ENCODE measurements around the gene ARHGAP8. TPM values are rescaled to one million over a fixed set of nuclear protein-coding genes. Genes with fewer than 3 reads are reported as not detected.

ARHGAP8 gene
- total RNA-seq, 1 donor from 2014 or later = 0.25 TPM

GRCh38 chr22:44893731-44894080 is 141.3 kb downstream of the ARHGAP8 start:
- H3K4me3 Mint-ChIP-seq (ENCODE audit: unreplicated experiment) = no peak overlapping the region

GRCh38 chr22:44894321-44894720 is 141.9 kb downstream of the ARHGAP8 start:
- TF ChIP-seq CTCF (IDR thresholded peaks at IDR 0.05) = no peak
- H3K27me3 Mint-ChIP-seq (ENCODE audit: low read depth) = no peaks in the 10 kb centered on the region
- H3K27ac Mint-ChIP-seq (ENCODE audit: unreplicated experiment) = no peak overlapping the region
- DNase-seq (ENCODE audit: low spot score) = no peak
- H3K9me3 Mint-ChIP-seq (ENCODE audit: low read depth) = no peaks in the 10 kb centered on the region
- H3K36me3 Mint-ChIP-seq (ENCODE audit: low read depth) = no peaks in the 10 kb centered on the region
- no peaks in the 10 kb centered on the region for H3K4me1 Mint-ChIP-seq (ENCODE audit: low read depth)
- H3K4me3 Mint-ChIP-seq (ENCODE audit: unreplicated experiment) = no peak overlapping the region

More at GRCh38 chr22:44893731-44894080, 141.3 kb downstream of the ARHGAP8 start:
- Mint-ChIP-seq H3K9me3 (ENCODE audit: low read depth) (no peaks in the 10 kb centered on the region), H3K36me3 (ENCODE audit: low read depth) (no peaks in the 10 kb centered on the region), H3K27ac (ENCODE audit: unreplicated experiment) (no peak overlapping the region), H3K27me3 (ENCODE audit: low read depth) (no peaks in the 10 kb centered on the region), H3K4me1 (ENCODE audit: low read depth) (no peaks in the 10 kb centered on the region)
- no peak for DNase-seq (ENCODE audit: low spot score)
- TF ChIP-seq CTCF (IDR thresholded peaks at IDR 0.05) = no peak

GRCh38 chr22:44894782-44895181 is 142.4 kb downstream of the ARHGAP8 start:
- TF ChIP-seq CTCF (IDR thresholded peaks at IDR 0.05) = no peak

GRCh38 chr22:44895296-44896055 is 143.1 kb downstream of the ARHGAP8 start:
- no peak for DNase-seq (ENCODE audit: low spot score)
- Mint-ChIP-seq H3K4me3 (ENCODE audit: unreplicated experiment) (no peak overlapping the region), H3K9me3 (ENCODE audit: low read depth) (peaks cover 5% of the 10 kb centered on the region), H3K27me3 (ENCODE audit: low read depth) (no peaks in the 10 kb centered on the region), H3K36me3 (ENCODE audit: low read depth) (no peaks in the 10 kb centered on the region), H3K4me1 (ENCODE audit: low read depth) (no peaks in the 10 kb centered on the region), H3K27ac (ENCODE audit: unreplicated experiment) (no peak overlapping the region)
- TF ChIP-seq CTCF (IDR thresholded peaks at IDR 0.05) = no peak

More at GRCh38 chr22:44894782-44895181, 142.4 kb downstream of the ARHGAP8 start:
- H3K27ac Mint-ChIP-seq (ENCODE audit: unreplicated experiment) = no peak overlapping the region
- no peak for DNase-seq (ENCODE audit: low spot score)
- peaks cover under 1% of the 10 kb centered on the region for H3K9me3 Mint-ChIP-seq (ENCODE audit: low read depth)
- H3K27me3 Mint-ChIP-seq (ENCODE audit: low read depth) = no peaks in the 10 kb centered on the region
- H3K4me1 Mint-ChIP-seq (ENCODE audit: low read depth) = no peaks in the 10 kb centered on the region
- H3K36me3 Mint-ChIP-seq (ENCODE audit: low read depth) = no peaks in the 10 kb centered on the region
- H3K4me3 Mint-ChIP-seq (ENCODE audit: unreplicated experiment) = no peak overlapping the region

- no peak for TF ChIP-seq CTCF (IDR thresholded peaks at IDR 0.05)
- Mint-ChIP-seq H3K4me1 (ENCODE audit: low read depth) (no peaks in the 10 kb centered on the region), H3K36me3 (ENCODE audit: low read depth) (peaks cover 3% of the 10 kb centered on the region), H3K9me3 (ENCODE audit: low read depth) (peaks cover 26% of the 10 kb centered on the region), H3K4me3 (ENCODE audit: unreplicated experiment) (no peak overlapping the region), H3K27me3 (ENCODE audit: low read depth) (peaks cover 1% of the 10 kb centered on the region), H3K27ac (ENCODE audit: unreplicated experiment) (no peak overlapping the region)
- DNase-seq (ENCODE audit: low spot score) = no peak
These were observed 145.9 kb downstream of the ARHGAP8 start for GRCh38 chr22:44898236-44898635.

Measured in chondrocyte (in vitro differentiated cells).